HepG2 (cell line): ENCODE data around the gene ZNF12. TPM values are rescaled to one million over a fixed set of nuclear protein-coding genes. Genes with fewer than 3 reads are reported as not detected.

Experiments used
- ATAD3A ChIP-seq: sonication (generic); formaldehyde crosslinking; IDR thresholded peaks from 2 replicates; pipeline ENCODE4 v1.4.0; 2020; ENCODE audit warnings: missing genetic modification reagents
- CHCHD3 ChIP-seq: sonication (generic); formaldehyde crosslinking; IDR thresholded peaks from 2 replicates; pipeline ENCODE4 v1.8.0; 2022; ENCODE audit warnings: mild to moderate bottlenecking, missing genetic modification reagents, moderate library complexity
- HDAC2 ChIP-seq: sonication (generic); formaldehyde crosslinking; IDR thresholded peaks from 2 replicates; pipeline ENCODE4 v1.4.0; 2020; ENCODE audit warnings: missing genetic modification reagents
- HNRNPLL ChIP-seq: fragments of 200-400 bp; formaldehyde crosslinking; IDR thresholded peaks from 2 replicates; pipeline ENCODE4 v1.6.1; 2017; ENCODE audit warnings: mild to moderate bottlenecking, low read depth, low read length; ENCODE audit not compliant: poor library complexity, severe bottlenecking
- IKZF4 ChIP-seq: sonication (generic); formaldehyde crosslinking; IDR thresholded peaks from 2 replicates; pipeline ENCODE4 v1.5.1; 2020; ENCODE audit warnings: borderline replicate concordance, mild to moderate bottlenecking, low read depth, missing genetic modification reagents; ENCODE audit errors: not compliant biosample characterization
- KLF9 ChIP-seq: IDR thresholded peaks from 2 replicates; pipeline ENCODE4 v1.6.1; 2016; ENCODE audit warnings: low read depth
- MAF1 ChIP-seq: sonication (generic); formaldehyde crosslinking; IDR thresholded peaks from 2 replicates; pipeline ENCODE4 v1.5.0; 2020; ENCODE audit warnings: missing genetic modification reagents, borderline replicate concordance
- MBD4 ChIP-seq: IDR thresholded peaks from 2 replicates; pipeline ENCODE4 v1.6.1; 2012; ENCODE audit warnings: low read length, inconsistent platforms, borderline replicate concordance
- MXD1 ChIP-seq: sonication (generic); formaldehyde crosslinking; IDR thresholded peaks from 2 replicates; pipeline ENCODE4 v1.4.0; 2020; ENCODE audit warnings: mild to moderate bottlenecking, missing genetic modification reagents
- RBAK ChIP-seq: sonication (generic); formaldehyde crosslinking; IDR thresholded peaks from 2 replicates; pipeline ENCODE4 v1.5.1; 2020; ENCODE audit warnings: mild to moderate bottlenecking, missing genetic modification reagents
- SNAI1 ChIP-seq: sonication (generic); formaldehyde crosslinking; IDR thresholded peaks from 2 replicates; pipeline ENCODE4 v1.5.0; 2020; ENCODE audit warnings: mild to moderate bottlenecking, missing genetic modification reagents, borderline replicate concordance
- SSRP1 ChIP-seq: IDR thresholded peaks from 2 replicates; pipeline ENCODE4 v1.6.1; 2016; ENCODE audit warnings: control low read depth
- ZC3H13 ChIP-seq: sonication (generic); formaldehyde crosslinking; IDR thresholded peaks from 2 replicates; pipeline ENCODE4 v1.8.1; 2023; ENCODE audit warnings: mild to moderate bottlenecking, missing genetic modification reagents, moderate library complexity
- ZEB1 ChIP-seq: IDR thresholded peaks from 2 replicates; pipeline ENCODE4 v1.6.1; 2012; ENCODE audit warnings: mild to moderate bottlenecking, low read depth, inconsistent platforms; ENCODE audit not compliant: insufficient replicate concordance
- ZGPAT ChIP-seq: IDR thresholded peaks from 2 replicates; pipeline ENCODE4 v1.6.1; 2016; ENCODE audit warnings: mild to moderate bottlenecking
- ZNF232 ChIP-seq: sonication (generic); formaldehyde crosslinking; IDR thresholded peaks from 2 replicates; pipeline ENCODE4 v1.4.0; 2020; ENCODE audit warnings: missing genetic modification reagents, borderline replicate concordance
- ZNF256 ChIP-seq: sonication (generic); formaldehyde crosslinking; conservative IDR thresholded peaks from 2 replicates; pipeline ENCODE4 v1.4.0; 2020; ENCODE audit warnings: missing genetic modification reagents
- ZNF281 ChIP-seq: sonication (generic); formaldehyde crosslinking; IDR thresholded peaks from 2 replicates; pipeline ENCODE4 v1.4.0; 2020; ENCODE audit warnings: missing genetic modification reagents, borderline replicate concordance
- ZNF296 ChIP-seq: sonication (generic); formaldehyde crosslinking; conservative IDR thresholded peaks from 2 replicates; pipeline ENCODE4 v1.5.0; 2020; ENCODE audit warnings: mild to moderate bottlenecking, missing genetic modification reagents
- ZNF329 ChIP-seq: sonication (generic); formaldehyde crosslinking; IDR thresholded peaks from 2 replicates; pipeline ENCODE4 v1.9.0; 2021; ENCODE audit warnings: low read depth, mild to moderate bottlenecking, missing genetic modification reagents
- ZNF431 ChIP-seq: sonication (generic); formaldehyde crosslinking; IDR thresholded peaks from 2 replicates; pipeline ENCODE4 v1.9.0; 2022; ENCODE audit warnings: missing genetic modification reagents, low read depth, mild to moderate bottlenecking, borderline replicate concordance
- ZNF674 ChIP-seq: sonication (generic); formaldehyde crosslinking; IDR thresholded peaks from 2 replicates; pipeline ENCODE4 v1.5.0; 2020; ENCODE audit warnings: low read depth, mild to moderate bottlenecking, missing genetic modification reagents
- ZNF737 ChIP-seq: sonication (generic); formaldehyde crosslinking; IDR thresholded peaks from 2 replicates; pipeline ENCODE4 v1.5.0; 2020; ENCODE audit warnings: missing genetic modification reagents, mild to moderate bottlenecking, borderline replicate concordance
- ZNF747 ChIP-seq: sonication (generic); formaldehyde crosslinking; IDR thresholded peaks from 2 replicates; pipeline ENCODE4 v1.8.1; 2023; ENCODE audit warnings: missing genetic modification reagents, mild to moderate bottlenecking, borderline replicate concordance
- ZNF841 ChIP-seq: sonication (generic); formaldehyde crosslinking; IDR thresholded peaks from 2 replicates; pipeline ENCODE4 v1.8.1; 2023; ENCODE audit warnings: missing genetic modification reagents, borderline replicate concordance
- ZNF878 ChIP-seq: sonication (generic); formaldehyde crosslinking; IDR thresholded peaks from 2 replicates; pipeline ENCODE4 v1.8.1; 2023; ENCODE audit warnings: mild to moderate bottlenecking, missing genetic modification reagents, moderate library complexity
- polyA plus RNA-seq, 8 experiments: library from polyadenylated mRNA; depleted of rRNA in 3 of 8; stranded (reverse) in 7 of 8; unstranded in 1 of 8; fragments of >200 nt; fragmentation: Illumina TruSeq in 4 of 8; extraction: Trizol in 4 of 8; gene quantifications; 2 replicates each; pipeline versions ENCODE4 v1.2.1 to v1.2.3, GENCODE V29; 2011 to 2016; ENCODE audit warnings: low read depth in 4 of 8, missing spikeins in 1 of 8, mixed read lengths in 1 of 8; ENCODE audit not compliant: insufficient read depth in 1 of 8
- total RNA-seq, 5 experiments: library from RNA; depleted of rRNA; stranded (reverse); fragments of >200 nt; fragmentation: Illumina TruSeq; extraction: Trizol; gene quantifications; 2 replicates each; pipeline ENCODE4 v1.2.3, GENCODE V29; 2016; ENCODE audit warnings: low read depth in 1 of 5

ZNF12 gene
- total and polyA plus RNA-seq, 2 of the 13 experiments (the other 11 are each of a cell fraction or from before 2014, with no cell fraction given), result 21.4 to 22.8 TPM

GRCh38 chr7:6729492-6730342 is 23.0 kb upstream of the ZNF12 start (continued):
- peak; percentile 80; the same call in 1 of the 2 replicates for TF ChIP-seq ZGPAT
- no peak for TF ChIP-seq CHCHD3
- TF ChIP-seq SSRP1 (CRISPR knock-in tag), result no peak
- TF ChIP-seq ZNF674 (CRISPR knock-in tag), result no peak
- TF ChIP-seq MBD4, result no peak
- TF ChIP-seq ZEB1, result no peak
- no peak for TF ChIP-seq ZNF737 (CRISPR knock-in tag)
- TF ChIP-seq ZNF281, result no peak
- TF ChIP-seq ATAD3A, result no peak
- no peak for TF ChIP-seq ZNF431
- no peak for TF ChIP-seq ZNF747 (CRISPR knock-in tag)
- TF ChIP-seq MAF1, result no peak; the same call in 1 of the 2 replicates
- peak; percentile 85 for TF ChIP-seq ZNF232 (CRISPR knock-in tag)
- TF ChIP-seq ZC3H13 (CRISPR knock-in tag), result peak; percentile 84
- peak; percentile 91 for TF ChIP-seq MXD1 (CRISPR knock-in tag)
- no peak; the same call in 1 of the 2 replicates for TF ChIP-seq HDAC2 (CRISPR knock-in tag)
- TF ChIP-seq HNRNPLL, result peak; percentile 87
- no peak for TF ChIP-seq ZNF878 (CRISPR knock-in tag)
- peak; percentile 83; the same call in 1 of the 2 replicates for TF ChIP-seq SNAI1
- TF ChIP-seq ZNF256 (CRISPR knock-in tag), result 0 out of 2 replicates have a peak, but pooled peaks have one; percentile 40
- TF ChIP-seq KLF9 (CRISPR knock-in tag), result no peak
- TF ChIP-seq RBAK (CRISPR knock-in tag), result no peak
- TF ChIP-seq IKZF4 (CRISPR knock-in tag), result peak; percentile 35
- TF ChIP-seq ZNF841 (CRISPR knock-in tag), result no peak
- no peak; the same call in 1 of the 2 replicates for TF ChIP-seq ZNF296
- TF ChIP-seq ZNF329 (CRISPR knock-in tag), result peak; percentile 76
